T-helper 1 cell treated with Interleukin-12 subunit alpha and Interleukin-12 subunit beta and Interleukin-4 antibody, amounts not matched to agents 30 ng/mL and 1 ng/mL, for 36 hours (primary cell): ENCODE data around the gene GALNS. TPM values are rescaled to one million over a fixed set of nuclear protein-coding genes. Genes with fewer than 3 reads are reported as not detected.

Source experiments
- intact Hi-C: fragments of 100-400 bp; cut with micrococcal nuclease; formaldehyde crosslinking; loops from one replicate; pipeline ENCODE4 v1.15.1; 2024
- total RNA-seq: library from RNA; stranded (reverse); gene quantifications from 2 replicates; pipeline ENCODE4 v1.2.3, GENCODE V29; 2022

Gene GALNS
- total RNA-seq, 1 donor from 2014 or later, result 42.0 TPM

GRCh38 chr16:88787579-88788314, 69.0 kb downstream of the GALNS start:
- intact Hi-C loops, result loop anchor here (5.0 kb wide), 1 partner anchor 125 kb away; the partner anchor contains the start of gene MVD

- intact Hi-C loops, result loop anchor here (1.0 to 5.0 kb wide), 5 partner anchors 17 to 330 kb away; partner anchors contain the start of gene MVD
Measured at GRCh38 chr16:88785106-88785924, 71.4 kb downstream of the GALNS start, which contains the start of gene PIEZO1. PIEZO1 (minus strand) TSS chr16:88785220; CDS start chr16:88784964, 256 bp downstream.

DNA sequence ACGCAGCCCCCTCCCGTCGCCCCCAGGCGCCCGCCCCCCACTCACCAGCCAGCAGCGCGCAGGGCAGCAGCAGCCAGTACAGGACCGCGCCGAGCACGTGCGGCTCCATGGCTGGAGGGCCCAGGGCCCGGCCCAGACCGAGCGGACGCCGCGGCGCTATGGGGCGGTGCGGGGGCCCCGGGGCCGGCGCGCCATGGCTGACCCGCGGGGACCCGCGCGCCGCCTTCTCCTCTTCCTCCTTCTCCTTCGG, 72.0 kb downstream of the GALNS start:
- intact Hi-C loops, result loop anchor here (1.0 to 5.0 kb wide), 6 partner anchors 18 to 331 kb away; partner anchors contain the start of genes MVD and TRAPPC2L

GRCh38 chr16:88784074-88784855, 72.5 kb downstream of the GALNS start:
- intact Hi-C loops, result loop anchor here (1.0 kb wide), 1 partner anchor 73 kb away; the partner anchor contains the start of gene TRAPPC2L

GRCh38 chr16:88783391-88784073, 73.2 kb downstream of the GALNS start:
- intact Hi-C loops, result loop anchor here (1.0 kb wide), 1 partner anchor 74 kb away; the partner anchor contains the start of gene TRAPPC2L

DNA sequence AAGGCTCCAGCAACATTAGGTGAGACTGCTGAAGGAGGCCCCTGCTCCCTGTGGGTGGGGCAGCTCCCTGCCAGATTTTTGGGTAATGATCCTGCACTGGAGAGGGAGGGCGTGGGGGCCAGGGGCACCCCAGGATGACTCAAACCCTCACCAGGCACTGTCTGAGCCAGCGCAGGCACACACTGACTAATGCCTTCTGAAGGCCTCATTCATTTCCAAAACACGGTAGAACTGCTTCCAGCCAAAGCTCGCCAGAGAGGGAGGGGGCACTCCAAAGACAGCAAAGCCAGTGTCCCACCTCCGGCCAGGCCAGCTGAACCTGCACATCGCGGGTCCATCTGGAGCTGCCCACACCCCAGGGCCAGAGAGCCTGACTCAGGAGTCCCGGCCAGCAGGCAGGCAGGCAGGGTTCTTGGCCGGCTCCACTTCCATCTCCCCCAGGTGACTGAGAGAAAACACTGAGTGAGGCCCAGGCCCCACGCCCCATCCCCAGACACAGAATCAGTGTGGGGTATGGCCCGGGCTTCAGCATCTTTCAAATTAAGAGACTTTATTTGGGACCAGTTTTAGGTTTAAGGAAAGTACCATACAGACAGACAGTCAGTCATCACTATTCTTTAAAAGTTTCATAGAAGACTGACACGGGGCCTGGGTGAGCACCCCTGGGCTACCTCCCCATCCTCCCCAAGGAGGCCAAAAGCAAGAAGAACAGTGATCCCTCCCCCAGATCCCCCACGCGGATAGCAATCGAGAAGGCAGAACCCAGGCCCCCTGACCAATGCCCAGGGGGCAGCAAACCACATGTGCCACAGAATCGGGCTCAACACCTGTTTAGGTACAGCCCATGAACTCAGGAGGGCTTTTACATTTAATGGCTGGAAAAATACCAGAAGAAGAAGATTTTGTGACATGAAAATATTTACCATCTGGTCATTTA, 74.0 kb downstream of the GALNS start:
- intact Hi-C loops, result no loop called here

GRCh38 chr16:88781140-88782077, 75.3 kb downstream of the GALNS start:
- intact Hi-C loops, result loop anchor here (1.0 to 2.0 kb wide), 4 partner anchors 31 to 100 kb away; no protein-coding TSS in a partner anchor

DNA sequence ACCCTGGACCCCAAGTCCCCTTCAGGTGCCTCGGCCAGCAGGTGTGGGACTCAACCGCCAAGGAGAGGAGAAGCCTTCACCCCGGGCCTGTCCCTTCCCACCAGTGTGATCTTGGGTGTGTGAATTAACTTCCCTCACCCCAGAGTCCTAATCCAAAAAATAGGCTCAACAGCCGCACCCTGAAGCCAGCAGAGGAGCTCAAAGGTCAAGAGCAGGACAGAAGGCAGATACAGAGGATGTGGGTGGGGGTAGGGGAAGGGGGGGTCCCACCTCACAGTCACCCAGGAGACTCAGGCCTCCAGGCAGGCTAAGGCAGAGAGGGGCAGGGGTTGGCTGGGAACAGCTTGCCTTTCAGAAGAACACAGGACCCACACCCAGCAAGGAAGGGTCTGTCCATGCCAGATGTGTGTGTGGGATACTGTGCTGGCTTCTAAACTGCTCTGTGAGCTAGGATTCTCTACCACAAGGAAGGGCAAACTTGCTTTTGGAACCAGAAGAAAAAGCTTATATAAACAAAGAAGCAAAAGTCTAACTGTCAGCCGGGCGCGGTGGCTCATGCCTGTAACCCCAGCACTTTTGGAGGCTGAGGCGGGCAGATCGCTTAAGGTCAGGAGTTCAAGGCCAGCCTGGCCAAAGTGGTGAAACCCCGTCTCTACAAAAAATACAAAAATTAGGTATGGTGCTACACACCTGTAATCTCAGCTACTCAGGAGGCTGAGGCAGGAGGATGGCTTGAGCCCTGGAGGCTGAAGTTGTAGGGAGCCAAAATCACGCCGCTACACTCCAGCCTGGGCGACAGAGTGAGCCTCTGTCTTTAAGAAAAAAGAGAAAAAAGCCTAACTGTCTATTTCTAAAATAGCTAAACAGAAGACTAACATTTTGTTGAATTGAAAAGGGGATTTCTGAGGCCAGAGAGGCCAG, 76.3 kb downstream of the GALNS start:
- intact Hi-C loops, result loop anchor here (1.0 to 2.0 kb wide), 4 partner anchors 32 to 99 kb away; no protein-coding TSS in a partner anchor

DNA sequence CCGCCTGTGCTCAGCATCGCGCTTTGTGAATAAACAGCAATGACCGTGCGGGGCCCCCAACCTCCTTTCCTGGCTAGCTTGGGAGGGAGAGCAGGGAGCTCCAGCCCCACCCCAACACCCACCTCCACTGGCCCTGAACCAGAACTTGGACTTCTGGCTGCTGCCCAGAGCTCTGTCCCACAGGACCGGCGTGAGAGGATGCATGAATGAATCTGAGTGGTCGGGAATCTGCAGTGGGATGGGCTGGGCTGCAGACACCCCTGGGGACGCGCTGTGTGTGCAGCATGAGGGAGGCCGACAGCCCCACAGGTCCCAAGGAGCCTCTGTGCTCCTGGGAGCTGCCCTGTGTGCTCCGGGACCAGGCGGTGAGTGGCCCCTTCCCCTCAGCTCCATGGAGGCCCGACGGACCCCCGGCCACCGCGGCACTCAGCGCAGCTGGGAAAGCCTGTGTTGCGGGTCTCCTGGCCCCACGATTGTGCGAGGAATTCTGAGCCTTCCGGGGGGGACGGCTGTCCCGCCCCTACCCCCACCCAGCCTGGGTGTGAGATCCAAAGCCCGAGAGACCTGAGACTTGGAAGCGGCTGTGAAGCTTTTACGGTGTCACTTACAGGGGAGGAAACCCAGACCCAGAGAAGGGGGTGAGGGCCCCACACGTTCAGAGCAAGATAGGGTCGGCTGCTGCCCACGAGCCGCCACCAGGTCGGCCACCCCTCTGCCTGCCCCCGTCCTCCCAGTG, 77.2 kb downstream of the GALNS start:
- intact Hi-C loops, result loop anchor here (2.0 kb wide), 1 partner anchor 75 kb away; no protein-coding TSS in a partner anchor

DNA sequence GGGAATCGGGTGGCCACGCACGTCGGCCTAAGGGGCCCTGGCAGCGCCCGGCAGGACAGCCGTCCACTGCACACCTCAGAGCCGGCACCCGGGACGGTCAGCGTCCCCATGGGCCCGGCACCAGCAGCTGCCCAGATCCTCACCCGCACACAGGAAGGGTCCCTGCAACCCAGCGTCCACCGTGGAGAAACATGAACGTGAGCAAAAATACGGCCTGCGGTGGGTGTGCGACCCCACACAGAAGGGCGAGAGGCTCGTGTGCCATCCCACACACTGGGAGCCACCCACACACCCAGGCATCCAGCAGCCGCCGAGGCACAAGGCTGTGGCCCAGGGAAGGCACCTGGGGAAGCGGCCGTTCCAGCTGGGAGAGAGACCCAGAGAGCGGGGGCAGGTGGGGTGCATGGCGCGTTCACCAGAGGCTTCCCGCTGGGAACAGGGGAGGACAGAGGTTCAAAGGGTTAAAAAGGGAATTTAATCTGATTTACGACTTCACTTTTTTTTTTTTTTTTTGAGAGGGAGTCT, 78.1 kb downstream of the GALNS start:
- intact Hi-C loops, result no loop called here

DNA sequence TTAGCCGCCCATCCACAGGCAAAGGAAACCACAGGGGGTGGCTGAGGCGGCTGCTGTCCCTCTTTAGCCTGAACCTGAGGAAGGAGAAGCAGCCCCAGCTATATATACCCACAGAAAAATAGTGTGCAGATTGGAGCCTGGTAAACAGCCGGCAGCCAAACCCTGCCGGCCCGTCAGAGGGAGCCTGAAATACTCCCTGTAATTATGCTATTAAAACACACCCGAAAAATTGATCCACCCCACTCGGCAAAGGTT, 78.5 kb downstream of the GALNS start:
- intact Hi-C loops, result no loop called here

DNA sequence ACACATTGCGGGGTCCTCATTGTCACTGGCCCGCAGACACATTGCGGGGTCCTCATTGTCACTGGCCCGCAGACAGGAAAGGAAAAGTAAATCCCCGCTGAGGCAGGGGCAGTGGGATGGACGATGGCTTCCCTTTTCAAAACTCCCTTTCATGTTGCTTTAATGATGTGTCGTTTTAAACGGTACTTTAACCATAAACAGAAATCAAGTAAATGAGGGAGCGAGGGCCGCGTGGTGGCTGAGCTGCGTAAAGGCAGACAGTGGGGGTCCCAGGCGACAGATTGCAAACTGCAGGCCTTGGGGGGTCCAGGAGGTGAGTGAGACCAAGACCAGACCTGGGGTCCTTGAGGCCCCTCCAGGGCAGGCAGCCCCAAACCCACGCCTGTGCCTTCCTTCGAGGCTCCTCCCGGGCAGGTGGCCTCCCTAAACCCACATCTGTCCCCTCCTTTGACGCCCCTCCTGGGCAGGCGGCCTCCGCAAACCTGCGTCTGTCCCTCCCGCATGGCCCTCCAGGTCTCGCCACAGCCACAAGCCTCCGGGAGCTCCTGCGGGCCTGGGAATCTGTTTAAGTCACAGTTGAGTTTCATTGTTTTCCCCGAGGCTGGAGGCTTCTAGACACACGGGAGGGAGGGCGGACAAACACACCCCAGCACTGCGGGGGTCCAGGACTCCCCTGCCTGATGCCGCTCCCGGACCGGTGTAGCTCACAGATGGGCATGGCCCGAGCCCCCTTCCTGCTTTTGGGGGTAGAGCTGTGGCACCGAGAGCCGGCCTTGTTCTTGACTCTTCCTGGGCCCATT, 79.1 kb downstream of the GALNS start:
- intact Hi-C loops, result no loop called here

DNA sequence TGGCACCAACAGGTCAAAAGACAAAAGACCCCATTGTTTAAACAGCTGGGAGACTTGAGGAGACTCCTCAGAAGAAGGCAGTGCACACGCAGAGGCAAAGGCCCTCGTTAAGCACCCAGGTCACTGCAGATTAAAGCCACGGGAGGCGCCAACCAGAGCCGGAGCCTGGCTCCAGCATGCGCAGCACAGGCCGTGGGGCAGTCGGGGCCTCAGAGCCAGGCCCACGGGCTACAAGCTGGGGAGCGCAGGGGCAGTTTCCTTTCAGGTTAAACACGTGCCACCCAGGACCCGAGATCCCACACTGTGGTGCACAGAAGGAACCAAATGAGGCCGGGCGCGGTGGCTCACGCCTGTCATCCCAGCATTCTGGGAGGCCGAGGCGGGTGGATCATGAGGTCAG, 80.9 kb downstream of the GALNS start:
- intact Hi-C loops, result no loop called here

DNA sequence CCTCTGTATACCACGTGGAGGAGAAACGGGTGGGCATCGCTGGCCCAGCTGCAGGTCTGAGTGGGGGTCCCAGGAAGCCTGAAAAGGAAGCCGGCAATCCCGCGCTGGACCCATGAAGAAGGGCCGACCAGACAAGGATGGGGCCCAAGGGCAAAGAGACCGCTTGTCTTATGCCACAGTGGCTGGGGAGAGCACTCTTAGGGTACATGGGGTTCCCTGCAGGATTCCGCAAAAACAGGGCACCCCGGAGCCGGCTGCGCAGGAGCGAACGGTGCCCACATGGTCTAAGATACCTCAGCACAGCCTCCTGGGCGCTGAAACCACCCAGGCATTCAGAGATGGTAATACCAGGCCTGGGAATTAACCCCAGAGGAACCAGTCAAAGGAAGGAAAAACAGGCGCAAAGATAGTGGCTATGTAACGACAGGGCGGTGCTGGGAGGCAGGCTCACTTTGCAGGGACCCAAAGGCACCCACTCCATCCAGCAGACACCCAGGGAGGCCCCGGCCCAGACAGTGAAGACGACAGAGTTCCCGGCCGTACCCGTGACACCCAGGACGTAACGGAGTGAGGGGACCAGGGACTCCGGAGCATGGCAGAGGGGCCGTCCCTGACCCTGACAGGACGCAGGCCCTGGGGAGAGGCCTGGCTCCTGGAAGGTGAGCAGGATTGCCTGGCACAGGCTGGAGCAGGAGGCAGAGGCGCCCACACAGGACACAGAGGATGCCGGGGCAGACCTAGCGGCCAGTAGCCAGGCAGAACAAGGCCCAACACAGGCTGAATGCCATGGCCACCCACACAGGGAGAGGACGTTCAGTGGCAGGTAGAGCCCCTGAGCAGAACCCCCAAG, 82.0 kb downstream of the GALNS start:
- intact Hi-C loops, result no loop called here

DNA sequence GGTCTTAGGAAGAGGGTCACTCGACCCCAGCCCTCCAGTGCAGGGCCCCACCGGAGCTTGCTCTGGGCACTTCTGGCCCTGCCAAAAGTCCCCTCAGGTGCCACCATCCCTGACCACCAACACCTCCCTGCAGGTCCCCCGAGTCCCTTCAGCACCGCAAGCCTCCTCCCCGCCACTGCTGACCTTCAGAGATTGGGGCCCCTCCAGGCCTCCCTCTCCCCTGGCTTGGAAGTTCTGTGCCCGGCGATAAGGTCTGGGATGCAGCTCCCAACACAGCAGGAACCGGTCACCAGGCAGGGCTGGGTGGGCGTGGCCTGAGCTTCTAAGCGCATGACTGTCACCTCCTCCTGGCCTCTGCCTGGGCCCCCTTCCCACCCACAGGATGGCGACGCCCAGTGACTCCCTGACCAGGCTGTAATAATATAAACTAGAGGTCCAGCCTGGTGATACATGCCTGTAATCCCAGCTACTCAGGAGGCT, 82.9 kb downstream of the GALNS start:
- intact Hi-C loops, result no loop called here
